CD4-positive, alpha-beta T cell (primary cell): ENCODE results near the gene GEMIN7. TPM values are rescaled to one million over a fixed set of nuclear protein-coding genes. Genes with fewer than 3 reads are reported as not detected.

ENCODE experiments used
- ATAC-seq: fragments of 200-7000 bp; cut with Tn5 transposase; one replicate; pipeline ENCODE4 v1.10.0; 2022; ENCODE audit warnings: mild to moderate bottlenecking; ENCODE audit not compliant: poor library complexity
- CTCF ChIA-PET: fragments of 350-600 bp; sonication (Branson Sonifier 250); formaldehyde crosslinking; loops from one replicate; lab custom pipeline; 2021; ENCODE audit warnings: antibody characterized with exemption, inconsistent platforms; lab: Charles Lee
- POLR2A ChIA-PET: fragments of 350-600 bp; sonication (Branson Sonifier 250); formaldehyde crosslinking; loops from one replicate; lab custom pipeline; 2021; ENCODE audit warnings: antibody characterized with exemption, inconsistent platforms; lab: Charles Lee
- DNase-seq, 14 experiments: peaks; one replicate each; pipeline ENCODE4 v3.0.0-alpha.2; 2013 to 2020; ENCODE audit warnings: mixed read lengths in 2 of 14
- H3K27ac ChIP-seq, 2 donors: one replicate each; pipeline versions ENCODE4 v1.5.1 to v1.7.0; 2013; ENCODE audit warnings: low read length in 2 of 2, low read depth in 1 of 2, mild to moderate bottlenecking in 1 of 2
- H3K27me3 ChIP-seq, 2 experiments: 1 replicate in 1 of 2; 2 replicates in 1 of 2; pipeline versions ENCODE4 v1.6.1 to v1.7.0; 2013; ENCODE audit warnings: low read length in 2 of 2, control low read depth in 1 of 2, mild to moderate bottlenecking in 1 of 2, moderate library complexity in 1 of 2; ENCODE audit not compliant: insufficient read depth in 2 of 2, control insufficient read depth in 1 of 2
- H3K36me3 ChIP-seq: one replicate; pipeline ENCODE4 v1.6.1; 2013; ENCODE audit warnings: low read length, control low read depth; ENCODE audit not compliant: insufficient read depth
- H3K4me1 ChIP-seq: one replicate; pipeline ENCODE4 v1.6.1; 2013; ENCODE audit warnings: low read length, control low read depth; ENCODE audit not compliant: insufficient read depth
- H3K4me3 ChIP-seq: one replicate; pipeline ENCODE4 v1.5.1; 2013; ENCODE audit warnings: mild to moderate bottlenecking, low read length, moderate library complexity
- H3K9me3 ChIP-seq, 2 experiments: 1 replicate in 1 of 2; 2 replicates in 1 of 2; pipeline versions ENCODE4 v1.6.1 to v1.7.0; 2013; ENCODE audit warnings: low read length in 2 of 2, mild to moderate bottlenecking in 2 of 2, control low read depth in 1 of 2, moderate library complexity in 1 of 2; ENCODE audit not compliant: control insufficient read depth in 1 of 2, insufficient read depth in 1 of 2
- H3K27ac Mint-ChIP-seq: one replicate; pipeline ENCODE4 v1.8.0; 2020; ENCODE audit warnings: mixed read lengths
- H3K27me3 Mint-ChIP-seq: one replicate; pipeline ENCODE4 v1.8.0; 2021; ENCODE audit warnings: mixed read lengths
- H3K36me3 Mint-ChIP-seq: one replicate; pipeline ENCODE4 v1.8.0; 2021; ENCODE audit warnings: low read depth, mixed read lengths
- H3K4me1 Mint-ChIP-seq: one replicate; pipeline ENCODE4 v1.8.0; 2021; ENCODE audit warnings: low read depth, mixed read lengths
- H3K4me3 Mint-ChIP-seq: one replicate; pipeline ENCODE4 v1.8.0; 2020; ENCODE audit warnings: mild to moderate bottlenecking, mixed read lengths
- H3K9me3 Mint-ChIP-seq: one replicate; pipeline ENCODE4 v1.8.0; 2020; ENCODE audit warnings: mixed read lengths
- intact Hi-C, 2 experiments: fragments of 100-400 bp; cut with DNase I in 1 of 2; cut with micrococcal nuclease in 1 of 2; formaldehyde crosslinking; loops; one replicate each; pipeline versions ENCODE4 v1.15.1 to v1.9.0; 2023 to 2025; cut with DNase I, micrococcal nuclease
- total RNA-seq, 174 experiments: library from RNA in 2 of 174; stranded (reverse) in 2 of 174; gene quantifications; one replicate each; pipeline ENCODE4 v1.2.3 and lab custom pipeline; 2021 to 2026
- TF ChIP-seq, protein P1 (sequence below): fragments of 200-600 bp; IDR thresholded peaks from one replicate; pipeline ENCODE4 v1.8.0; 2022; ENCODE audit warnings: antibody characterized with exemption, mild to moderate bottlenecking

Gene GEMIN7
- total RNA-seq, 2 experiments from 2014 or later, result 4.0 to 4.8 TPM

DNA sequence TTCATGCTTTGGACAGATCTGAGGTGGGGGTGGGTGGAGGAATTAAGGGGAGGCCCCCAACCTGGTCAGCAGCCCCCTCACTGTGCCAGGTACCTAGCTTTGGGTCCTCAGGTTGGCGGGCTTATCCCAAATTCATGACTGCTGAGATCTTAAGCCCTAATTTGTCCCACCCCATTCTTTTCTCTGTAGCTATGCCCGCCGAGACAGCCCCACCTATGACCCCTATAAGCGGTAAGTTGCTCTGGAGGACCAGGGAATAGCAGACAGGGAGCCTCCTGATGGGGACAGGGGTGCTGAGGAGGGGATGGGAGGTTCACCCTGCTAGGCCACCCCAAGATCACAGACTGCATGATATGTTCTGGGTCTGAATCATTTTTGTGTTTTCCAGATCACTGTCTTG is 17.1 kb upstream of the GEMIN7 start:
- ATAC-seq (no peak), DNase-seq (no peak)
- H3K36me3 ChIP-seq, result peaks cover 80% of the 10 kb centered on the region
- Mint-ChIP-seq H3K27me3 (no peaks in the 10 kb centered on the region), H3K4me1 (peaks cover 4% of the 10 kb centered on the region), H3K36me3 (peaks cover 78% of the 10 kb centered on the region), H3K9me3 (no peaks in the 10 kb centered on the region), H3K4me3 (no peak overlapping the region), H3K27ac (no peak overlapping the region)
- H3K4me1 ChIP-seq, result peaks cover 3% of the 10 kb centered on the region
- no peak overlapping the region for H3K4me3 ChIP-seq
- no peaks in the 10 kb centered on the region for H3K27me3 ChIP-seq
- ChIA-PET CTCF (interaction anchor here (1.4 kb wide), 1 partner anchor 73 kb away, joined by 5 read pairs; no protein-coding TSS in a partner anchor), POLR2A (no interaction called here)
- H3K27ac ChIP-seq, result no peak overlapping the region
- intact Hi-C loops, result no loop called here
- no peaks in the 10 kb centered on the region for H3K9me3 ChIP-seq
- TF ChIP-seq, protein P1, sequence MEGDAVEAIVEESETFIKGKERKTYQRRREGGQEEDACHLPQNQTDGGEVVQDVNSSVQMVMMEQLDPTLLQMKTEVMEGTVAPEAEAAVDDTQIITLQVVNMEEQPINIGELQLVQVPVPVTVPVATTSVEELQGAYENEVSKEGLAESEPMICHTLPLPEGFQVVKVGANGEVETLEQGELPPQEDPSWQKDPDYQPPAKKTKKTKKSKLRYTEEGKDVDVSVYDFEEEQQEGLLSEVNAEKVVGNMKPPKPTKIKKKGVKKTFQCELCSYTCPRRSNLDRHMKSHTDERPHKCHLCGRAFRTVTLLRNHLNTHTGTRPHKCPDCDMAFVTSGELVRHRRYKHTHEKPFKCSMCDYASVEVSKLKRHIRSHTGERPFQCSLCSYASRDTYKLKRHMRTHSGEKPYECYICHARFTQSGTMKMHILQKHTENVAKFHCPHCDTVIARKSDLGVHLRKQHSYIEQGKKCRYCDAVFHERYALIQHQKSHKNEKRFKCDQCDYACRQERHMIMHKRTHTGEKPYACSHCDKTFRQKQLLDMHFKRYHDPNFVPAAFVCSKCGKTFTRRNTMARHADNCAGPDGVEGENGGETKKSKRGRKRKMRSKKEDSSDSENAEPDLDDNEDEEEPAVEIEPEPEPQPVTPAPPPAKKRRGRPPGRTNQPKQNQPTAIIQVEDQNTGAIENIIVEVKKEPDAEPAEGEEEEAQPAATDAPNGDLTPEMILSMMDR, result no peak

DNA sequence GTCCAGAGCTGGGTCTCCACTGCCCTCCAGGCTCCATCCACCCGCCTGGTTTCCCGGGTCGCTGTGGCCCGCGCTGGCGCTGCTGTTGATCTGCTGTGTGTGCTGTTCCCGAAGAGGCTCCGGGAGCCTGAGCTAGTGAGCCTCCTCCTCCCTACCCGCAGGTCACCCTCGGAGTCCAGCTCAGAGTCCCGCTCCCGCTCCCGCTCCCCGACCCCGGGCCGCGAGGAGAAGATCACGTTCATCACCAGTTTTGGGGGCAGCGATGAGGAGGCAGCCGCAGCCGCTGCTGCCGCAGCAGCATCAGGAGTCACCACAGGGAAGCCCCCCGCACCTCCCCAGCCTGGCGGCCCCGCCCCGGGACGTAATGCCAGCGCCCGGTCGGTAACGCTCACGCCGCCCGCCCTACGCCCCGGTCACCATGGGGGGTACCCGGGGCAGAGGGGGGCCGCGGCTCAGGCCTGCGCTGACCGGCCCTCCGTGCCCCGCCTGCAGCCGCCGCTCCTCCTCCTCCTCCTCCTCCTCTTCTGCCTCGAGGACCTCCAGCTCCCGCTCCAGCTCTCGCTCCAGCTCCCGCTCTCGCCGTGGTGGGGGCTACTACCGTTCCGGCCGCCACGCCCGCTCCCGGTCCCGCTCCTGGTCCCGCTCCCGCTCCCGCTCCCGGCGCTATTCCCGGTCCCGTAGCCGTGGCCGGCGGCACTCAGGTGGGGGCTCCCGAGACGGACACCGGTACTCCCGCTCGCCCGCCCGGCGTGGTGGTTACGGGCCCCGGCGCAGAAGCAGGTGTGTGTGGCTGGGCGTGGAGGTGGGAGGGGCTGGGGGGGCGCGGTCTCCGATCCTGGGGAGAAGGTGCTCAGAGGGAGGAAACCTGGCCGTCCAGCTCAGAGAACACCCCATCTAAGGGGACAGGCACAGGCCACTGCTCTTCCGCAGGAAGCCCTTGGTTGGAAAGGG is 14.9 kb upstream of the GEMIN7 start:
- Mint-ChIP-seq H3K36me3 (peaks cover 64% of the 10 kb centered on the region), H3K9me3 (no peaks in the 10 kb centered on the region), H3K4me3 (no peak overlapping the region), H3K27ac (no peak overlapping the region), H3K4me1 (peaks cover 4% of the 10 kb centered on the region), H3K27me3 (no peaks in the 10 kb centered on the region)
- no peaks in the 10 kb centered on the region for H3K27me3 ChIP-seq
- no peak for DNase-seq
- ChIA-PET CTCF (interaction anchor here (1.9 kb wide), 1 partner anchor 75 kb away, joined by 5 read pairs; no protein-coding TSS in a partner anchor), POLR2A (no interaction called here)
- H3K36me3 ChIP-seq, result peaks cover 79% of the 10 kb centered on the region
- no peaks in the 10 kb centered on the region for H3K9me3 ChIP-seq
- intact Hi-C loops, result no loop called here
- H3K4me1 ChIP-seq, result peaks cover 3% of the 10 kb centered on the region
- TF ChIP-seq, protein P1, result no peak
- H3K4me3 ChIP-seq, result no peak overlapping the region
- ATAC-seq, result no peak
- H3K27ac ChIP-seq, result no peak overlapping the region

DNA sequence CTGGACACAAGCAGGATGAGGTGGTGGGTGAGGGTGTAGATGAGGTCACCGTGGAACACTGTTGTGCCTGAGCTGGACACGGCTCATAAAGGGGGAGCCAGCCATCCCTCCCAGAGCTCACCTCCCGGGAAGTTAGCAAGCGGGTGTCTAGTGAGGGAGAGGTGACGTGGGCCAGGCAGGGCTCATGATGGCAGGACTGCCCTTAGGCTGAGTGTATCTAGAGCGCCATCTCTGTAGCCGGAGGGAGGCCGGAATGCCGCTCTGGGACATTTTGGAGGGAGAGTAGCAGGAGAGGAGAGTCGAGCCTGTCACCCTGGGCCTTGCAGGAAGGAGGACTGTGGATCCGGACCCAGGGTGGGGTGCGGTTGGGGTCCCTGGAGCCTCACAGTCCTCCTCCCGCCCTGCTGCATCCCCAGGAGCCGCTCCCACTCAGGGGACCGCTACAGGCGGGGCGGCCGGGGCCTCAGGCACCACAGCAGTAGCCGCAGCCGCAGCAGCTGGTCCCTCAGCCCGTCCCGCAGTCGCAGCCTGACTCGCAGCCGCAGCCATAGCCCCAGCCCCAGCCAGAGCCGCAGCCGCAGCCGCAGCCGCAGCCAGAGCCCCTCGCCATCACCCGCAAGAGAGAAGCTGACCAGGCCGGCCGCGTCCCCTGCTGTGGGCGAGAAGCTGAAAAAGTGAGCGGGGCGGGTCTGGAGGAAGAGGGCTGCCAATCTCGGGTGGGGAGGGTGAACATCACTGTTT is 12.0 kb upstream of the GEMIN7 start:
- intact Hi-C loops, result no loop called here
- Mint-ChIP-seq H3K27ac (no peak overlapping the region), H3K9me3 (no peaks in the 10 kb centered on the region), H3K4me1 (no peaks in the 10 kb centered on the region), H3K36me3 (peaks cover 57% of the 10 kb centered on the region), H3K4me3 (no peak overlapping the region), H3K27me3 (no peaks in the 10 kb centered on the region)
- ChIA-PET CTCF (no interaction called here), POLR2A (no interaction called here)
- ATAC-seq (no peak), DNase-seq (no peak)
- Histone ChIP-seq H3K9me3 (no peaks in the 10 kb centered on the region), H3K4me1 (no peaks in the 10 kb centered on the region), H3K27me3 (no peaks in the 10 kb centered on the region), H3K36me3 (peaks cover 76% of the 10 kb centered on the region), H3K27ac (no peak overlapping the region), H3K4me3 (no peak overlapping the region)
- TF ChIP-seq, protein P1, result no peak
